ENCODE results near the gene POMP.

DNA sequence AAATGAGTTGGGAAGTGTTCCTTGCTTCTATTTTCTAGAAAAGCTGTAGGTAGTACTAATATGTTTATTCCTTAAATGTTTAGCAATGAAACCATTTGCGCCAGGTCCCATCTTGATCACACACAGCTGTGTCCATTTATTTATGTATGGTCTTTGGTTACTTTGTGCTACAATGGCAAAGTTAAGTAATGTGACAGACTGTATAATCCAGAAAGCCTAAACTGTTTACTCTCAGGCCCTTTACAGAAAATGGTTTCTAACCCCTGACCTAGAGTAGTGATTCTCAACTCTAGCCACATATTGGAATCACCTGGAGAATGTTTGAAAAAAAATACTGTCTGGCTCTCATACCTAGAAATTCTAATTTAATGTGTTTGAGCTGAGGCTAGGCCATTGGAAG is 38.5 kb downstream of the POMP start:
- TF ChIP-seq, protein P1, sequence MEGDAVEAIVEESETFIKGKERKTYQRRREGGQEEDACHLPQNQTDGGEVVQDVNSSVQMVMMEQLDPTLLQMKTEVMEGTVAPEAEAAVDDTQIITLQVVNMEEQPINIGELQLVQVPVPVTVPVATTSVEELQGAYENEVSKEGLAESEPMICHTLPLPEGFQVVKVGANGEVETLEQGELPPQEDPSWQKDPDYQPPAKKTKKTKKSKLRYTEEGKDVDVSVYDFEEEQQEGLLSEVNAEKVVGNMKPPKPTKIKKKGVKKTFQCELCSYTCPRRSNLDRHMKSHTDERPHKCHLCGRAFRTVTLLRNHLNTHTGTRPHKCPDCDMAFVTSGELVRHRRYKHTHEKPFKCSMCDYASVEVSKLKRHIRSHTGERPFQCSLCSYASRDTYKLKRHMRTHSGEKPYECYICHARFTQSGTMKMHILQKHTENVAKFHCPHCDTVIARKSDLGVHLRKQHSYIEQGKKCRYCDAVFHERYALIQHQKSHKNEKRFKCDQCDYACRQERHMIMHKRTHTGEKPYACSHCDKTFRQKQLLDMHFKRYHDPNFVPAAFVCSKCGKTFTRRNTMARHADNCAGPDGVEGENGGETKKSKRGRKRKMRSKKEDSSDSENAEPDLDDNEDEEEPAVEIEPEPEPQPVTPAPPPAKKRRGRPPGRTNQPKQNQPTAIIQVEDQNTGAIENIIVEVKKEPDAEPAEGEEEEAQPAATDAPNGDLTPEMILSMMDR (IDR thresholded peaks at IDR 0.05; ENCODE audit: insufficient read depth, low read depth, low read length) = no peak
- TF ChIP-seq EZH2 (IDR thresholded peaks at IDR 0.05; ENCODE audit: insufficient read depth, low read length) = no peak
